PC-9 (cell line): ENCODE results near the gene TOM1L2. TPM values are rescaled to one million over a fixed set of nuclear protein-coding genes. Genes with fewer than 3 reads are reported as not detected.

Experiments used
- BruUV-seq: library from RNA; stranded (reverse); fragments of 400-500 nt; replicated peaks from 2 replicates; lab custom pipeline; 2021; lab: Mats Ljungman, UMichigan
- CTCF ChIA-PET: fragments of 300-600 bp; sonication (Branson Sonifier 250); formaldehyde crosslinking; loops from one replicate; lab custom pipeline; 2022; ENCODE audit warnings: antibody characterized with exemption; lab: Charles Lee
- POLR2A ChIA-PET: fragments of 300-600 bp; sonication (Branson Sonifier 250); formaldehyde crosslinking; loops from one replicate; lab custom pipeline; 2022; ENCODE audit warnings: antibody characterized with exemption; ENCODE audit not compliant: unreplicated experiment; lab: Charles Lee
- DNase-seq, 2 experiments: peaks; one replicate each; pipeline versions ENCODE4 v3.0.0 to v3.0.0-alpha.2; 2015 to 2022; ENCODE audit warnings: mixed read lengths in 1 of 2
- H2AFZ ChIP-seq: fragments of 200-600 bp; sonication (generic); 2 replicates; pipeline ENCODE4 v1.8.1; 2017; ENCODE audit warnings: antibody characterized with exemption
- H3F3A ChIP-seq: fragments of 200-600 bp; sonication (generic); 2 replicates; pipeline ENCODE4 v1.8.1; 2017; ENCODE audit warnings: antibody characterized with exemption, mild to moderate bottlenecking, low read depth; ENCODE audit not compliant: insufficient read depth
- H3K27ac ChIP-seq: fragments of 200-600 bp; sonication (generic); 2 replicates; pipeline ENCODE4 v1.6.1; 2016; ENCODE audit warnings: mixed run types
- H3K27me3 ChIP-seq: fragments of 200-600 bp; sonication (generic); 2 replicates; pipeline ENCODE4 v1.6.1; 2016; ENCODE audit warnings: low read depth, mixed run types; ENCODE audit not compliant: insufficient read depth
- H3K36me3 ChIP-seq: fragments of 200-600 bp; sonication (generic); 2 replicates; pipeline ENCODE4 v1.6.1; 2016; ENCODE audit warnings: low read depth, mixed run types
- H3K4me1 ChIP-seq: fragments of 200-600 bp; sonication (generic); replicated peaks from 2 replicates; pipeline ENCODE4 v1.6.1; 2016; ENCODE audit warnings: mixed run types; ENCODE audit not compliant: insufficient read depth
- H3K4me2 ChIP-seq: fragments of 200-600 bp; sonication (generic); 2 replicates; pipeline ENCODE4 v1.6.1; 2017; ENCODE audit warnings: mixed run types
- H3K4me3 ChIP-seq: fragments of 200-600 bp; sonication (generic); 2 replicates; pipeline ENCODE4 v1.6.1; 2016; ENCODE audit warnings: mixed run types
- H3K79me2 ChIP-seq: fragments of 200-600 bp; sonication (generic); 2 replicates; pipeline ENCODE4 v1.6.1; 2017; ENCODE audit warnings: low read depth, mixed run types
- H3K9me2 ChIP-seq: fragments of 200-600 bp; sonication (generic); 2 replicates; pipeline ENCODE4 v1.8.1; 2017; ENCODE audit warnings: mild to moderate bottlenecking; ENCODE audit not compliant: insufficient read depth
- H3K9me3 ChIP-seq: fragments of 200-600 bp; sonication (generic); 2 replicates; pipeline ENCODE4 v1.8.1; 2016; ENCODE audit warnings: low read depth; ENCODE audit not compliant: insufficient read depth
- H4K20me1 ChIP-seq: fragments of 200-600 bp; sonication (generic); 2 replicates; pipeline ENCODE4 v1.8.1; 2017; ENCODE audit not compliant: insufficient read depth
- CTCF ChIP-seq: fragments of 200-600 bp; sonication (generic); conservative IDR thresholded peaks from 2 replicates; pipeline ENCODE4 v1.6.1; 2017; ENCODE audit warnings: mixed run types, antibody characterized with exemption, mild to moderate bottlenecking, moderate library complexity
- EZH2 ChIP-seq: fragments of 200-600 bp; sonication (generic); IDR thresholded peaks from 2 replicates; pipeline ENCODE4 v1.8.0; 2017; ENCODE audit warnings: antibody characterized with exemption, low read depth
- intact Hi-C: fragments of 100-400 bp; cut with micrococcal nuclease; formaldehyde crosslinking; loops from one replicate; pipeline ENCODE4 v1.10.0; 2022; ENCODE audit not compliant: unreplicated experiment
- total RNA-seq: library from RNA; stranded (reverse); gene quantifications from 2 replicates; pipeline ENCODE4 v1.2.3, GENCODE V29; 2021

Gene TOM1L2
- total RNA-seq, 1 experiment from 2014 or later: 68.5 TPM

- Histone ChIP-seq H3F3A (no peaks in the 10 kb centered on the region; the same call in 1 of the 2 replicates), H3K36me3 (no peaks in the 10 kb centered on the region), H3K27me3 (no peaks in the 10 kb centered on the region), H3K79me2 (no peaks in the 10 kb centered on the region), H3K4me2 (no peak overlapping the region), H3K4me1 (no peaks in the 10 kb centered on the region), H3K27ac (no peak overlapping the region), H3K9me2 (no peaks in the 10 kb centered on the region), H3K9me3 (no peaks in the 10 kb centered on the region), H4K20me1 (no peaks in the 10 kb centered on the region), H3K4me3 (no peak overlapping the region), H2AFZ (no peak overlapping the region)
- TF ChIP-seq EZH2 (no peak), CTCF (no peak)
- intact Hi-C loops: no loop called here
- no TSS peak for BruUV-seq
- POLR2A ChIA-PET: no interaction called here
- DNase-seq: no peak
- CTCF ChIA-PET: no interaction called here
These were observed 47.6 kb upstream of the TOM1L2 start for GRCh38 chr17:18019838-18020154.

- no peaks in the 10 kb centered on the region; the same call in 1 of the 2 replicates for H3F3A ChIP-seq
- H3K79me2 ChIP-seq: no peaks in the 10 kb centered on the region
- ChIA-PET POLR2A (no interaction called here), CTCF (no interaction called here)
- DNase-seq: no peak
- no peaks in the 10 kb centered on the region for H3K9me3 ChIP-seq
- no peak overlapping the region for H3K27ac ChIP-seq
- TF ChIP-seq EZH2 (no peak), CTCF (no peak)
- H3K4me1 ChIP-seq: no peaks in the 10 kb centered on the region
- no peaks in the 10 kb centered on the region for H3K27me3 ChIP-seq
- H4K20me1 ChIP-seq: no peaks in the 10 kb centered on the region
- intact Hi-C loops: no loop called here
- no peak overlapping the region for H2AFZ ChIP-seq
- no peaks in the 10 kb centered on the region for H3K9me2 ChIP-seq
- no peak overlapping the region for H3K4me2 ChIP-seq
- no TSS peak for BruUV-seq
- H3K36me3 ChIP-seq: no peaks in the 10 kb centered on the region
- no peak overlapping the region for H3K4me3 ChIP-seq
These were observed 46.3 kb upstream of the TOM1L2 start for GRCh38 chr17:18018411-18018921.

GRCh38 chr17:18017958-18018357 lies 45.8 kb upstream of the TOM1L2 start:
- H4K20me1 ChIP-seq: no peaks in the 10 kb centered on the region
- H3K9me2 ChIP-seq: no peaks in the 10 kb centered on the region
- H3K27ac ChIP-seq: no peak overlapping the region
- CTCF ChIA-PET: interaction anchor here (0.6 kb wide), 1 partner anchor 1261 kb away, joined by 3 read pairs; no protein-coding TSS in a partner anchor
- H3K36me3 ChIP-seq: no peaks in the 10 kb centered on the region
- DNase-seq: no peak
- no peak overlapping the region for H2AFZ ChIP-seq
- no peaks in the 10 kb centered on the region; the same call in 1 of the 2 replicates for H3F3A ChIP-seq
- TF ChIP-seq CTCF (no peak), EZH2 (no peak)
- POLR2A ChIA-PET: no interaction called here
- H3K4me3 ChIP-seq: no peak overlapping the region
- H3K4me2 ChIP-seq: no peak overlapping the region
- BruUV-seq: no TSS peak
- intact Hi-C loops: no loop called here
- no peaks in the 10 kb centered on the region for H3K4me1 ChIP-seq
- no peaks in the 10 kb centered on the region for H3K27me3 ChIP-seq
- no peaks in the 10 kb centered on the region for H3K79me2 ChIP-seq
- H3K9me3 ChIP-seq: no peaks in the 10 kb centered on the region
